Sigmoid colon (tissue), 4 donors: ENCODE data around the gene C17orf67.

Experiments
- EP300 ChIP-seq, 4 donors: sonication (generic); formaldehyde crosslinking; IDR thresholded peaks; one replicate each; pipeline ENCODE4 v1.6.1; 2017; ENCODE audit warnings: antibody characterized with exemption in 4 of 4
- POLR2AphosphoS5 ChIP-seq, 4 donors: sonication (generic); formaldehyde crosslinking; IDR thresholded peaks; one replicate each; pipeline ENCODE4 v1.6.1; 2017; ENCODE audit warnings: antibody characterized with exemption in 4 of 4
- TF ChIP-seq, protein P1 (sequence below), 4 experiments: fragments of 450-650 bp in 3 of 4; fragments of 200-600 bp in 1 of 4; IDR thresholded peaks; one replicate each; pipeline ENCODE4 v1.5.1; 2016 to 2019; ENCODE audit warnings: antibody characterized with exemption in 4 of 4, mild to moderate bottlenecking in 3 of 4, moderate library complexity in 2 of 4

DNA sequence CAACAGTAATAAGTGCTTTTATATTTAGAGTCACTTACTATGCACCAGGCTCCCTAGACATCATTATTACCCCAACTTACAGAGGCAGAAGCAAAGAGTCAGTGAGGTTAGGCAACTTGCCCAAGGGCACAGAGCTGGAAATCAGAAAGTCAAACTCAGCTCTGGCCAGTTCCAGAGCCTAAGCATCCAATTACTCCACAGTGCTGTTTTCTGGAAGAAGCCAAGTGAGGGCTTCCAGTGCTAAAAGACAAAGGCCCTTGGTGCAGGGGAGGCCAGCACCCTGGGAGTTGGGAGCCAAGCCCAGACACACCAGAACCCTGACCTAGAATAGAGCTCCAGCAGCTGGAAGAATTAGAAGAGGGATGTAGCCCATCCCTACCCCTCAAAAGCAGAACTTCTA, 40.2 kb downstream of the C17orf67 start:
- TF ChIP-seq, protein P1, sequence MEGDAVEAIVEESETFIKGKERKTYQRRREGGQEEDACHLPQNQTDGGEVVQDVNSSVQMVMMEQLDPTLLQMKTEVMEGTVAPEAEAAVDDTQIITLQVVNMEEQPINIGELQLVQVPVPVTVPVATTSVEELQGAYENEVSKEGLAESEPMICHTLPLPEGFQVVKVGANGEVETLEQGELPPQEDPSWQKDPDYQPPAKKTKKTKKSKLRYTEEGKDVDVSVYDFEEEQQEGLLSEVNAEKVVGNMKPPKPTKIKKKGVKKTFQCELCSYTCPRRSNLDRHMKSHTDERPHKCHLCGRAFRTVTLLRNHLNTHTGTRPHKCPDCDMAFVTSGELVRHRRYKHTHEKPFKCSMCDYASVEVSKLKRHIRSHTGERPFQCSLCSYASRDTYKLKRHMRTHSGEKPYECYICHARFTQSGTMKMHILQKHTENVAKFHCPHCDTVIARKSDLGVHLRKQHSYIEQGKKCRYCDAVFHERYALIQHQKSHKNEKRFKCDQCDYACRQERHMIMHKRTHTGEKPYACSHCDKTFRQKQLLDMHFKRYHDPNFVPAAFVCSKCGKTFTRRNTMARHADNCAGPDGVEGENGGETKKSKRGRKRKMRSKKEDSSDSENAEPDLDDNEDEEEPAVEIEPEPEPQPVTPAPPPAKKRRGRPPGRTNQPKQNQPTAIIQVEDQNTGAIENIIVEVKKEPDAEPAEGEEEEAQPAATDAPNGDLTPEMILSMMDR (IDR thresholded peaks at IDR 0.05) = no peak
- TF ChIP-seq POLR2AphosphoS5 (IDR thresholded peaks at IDR 0.05) (no peak), EP300 (IDR thresholded peaks at IDR 0.05) (no peak)
